H9 (cell line): ENCODE data around the gene LEKR1. TPM values are rescaled to one million over a fixed set of nuclear protein-coding genes. Genes with fewer than 3 reads are reported as not detected.

Experiments used
- DNase-seq: peaks from one replicate; pipeline ENCODE4 v3.0.0-alpha.2; 2017
- H2AFZ ChIP-seq: one replicate; pipeline ENCODE4 v1.6.1; 2013; ENCODE audit warnings: mild to moderate bottlenecking, low read length, control low read depth, moderate library complexity
- H2AK5ac ChIP-seq: 2 replicates; pipeline ENCODE4 v1.6.1; 2013; ENCODE audit warnings: low read length, control low read depth, mixed read lengths; ENCODE audit not compliant: insufficient read length
- H2BK120ac ChIP-seq: one replicate; pipeline ENCODE4 v1.6.1; 2013; ENCODE audit warnings: low read depth, mild to moderate bottlenecking, low read length, control low read depth, inconsistent platforms; ENCODE audit not compliant: poor library complexity, severe bottlenecking
- H2BK12ac ChIP-seq: 2 replicates; pipeline ENCODE4 v1.6.1; 2013; ENCODE audit warnings: low read length, control low read depth, mixed read lengths, low read depth; ENCODE audit not compliant: insufficient read length
- H2BK15ac ChIP-seq: 2 replicates; pipeline ENCODE4 v1.6.1; 2013; ENCODE audit warnings: low read depth, low read length, control low read depth
- H2BK20ac ChIP-seq: one replicate; pipeline ENCODE4 v1.6.1; 2013; ENCODE audit warnings: low read depth, mild to moderate bottlenecking, low read length, control low read depth, inconsistent platforms; ENCODE audit not compliant: poor library complexity, severe bottlenecking
- H2BK5ac ChIP-seq: 2 replicates; pipeline ENCODE4 v1.6.1; 2013; ENCODE audit warnings: low read length, control low read depth, mixed read lengths; ENCODE audit not compliant: insufficient read length
- H3K14ac ChIP-seq: 2 replicates; pipeline ENCODE4 v1.6.1; 2013; ENCODE audit warnings: low read length, control low read depth; ENCODE audit not compliant: insufficient read depth
- H3K18ac ChIP-seq: 2 replicates; pipeline ENCODE4 v1.6.1; 2013; ENCODE audit warnings: low read depth, mild to moderate bottlenecking, mixed read lengths, low read length, control low read depth; ENCODE audit not compliant: insufficient read length
- H3K23ac ChIP-seq: 2 replicates; pipeline ENCODE4 v1.6.1; 2013; ENCODE audit warnings: low read length, control low read depth, mixed read lengths, low read depth; ENCODE audit not compliant: insufficient read length
- H3K23me2 ChIP-seq: 2 replicates; pipeline ENCODE4 v1.6.1; 2013; ENCODE audit warnings: low read depth, mild to moderate bottlenecking, mixed read lengths, low read length, control low read depth; ENCODE audit not compliant: insufficient read length, poor library complexity, severe bottlenecking
- H3K27ac ChIP-seq: 2 replicates; pipeline ENCODE4 v1.5.1; 2013; ENCODE audit warnings: low read length, control low read depth, mixed read lengths, low read depth; ENCODE audit not compliant: insufficient read length
- H3K27me3 ChIP-seq: 2 replicates; pipeline ENCODE4 v1.6.1; 2013; ENCODE audit warnings: low read length, control low read depth, inconsistent platforms; ENCODE audit not compliant: insufficient read depth
- H3K4ac ChIP-seq: 2 replicates; pipeline ENCODE4 v1.6.1; 2013; ENCODE audit warnings: low read depth, mild to moderate bottlenecking, control low read depth, inconsistent platforms, low read length, moderate library complexity
- H3K4me1 ChIP-seq: 2 replicates; pipeline ENCODE4 v1.6.1; 2013; ENCODE audit warnings: low read length, control low read depth, inconsistent platforms; ENCODE audit not compliant: insufficient read depth
- H3K4me2 ChIP-seq: 2 replicates; pipeline ENCODE4 v1.6.1; 2013; ENCODE audit warnings: low read length, control low read depth, mixed read lengths; ENCODE audit not compliant: insufficient read length, insufficient read depth
- H3K56ac ChIP-seq: 2 replicates; pipeline ENCODE4 v1.6.1; 2013; ENCODE audit warnings: low read depth, mild to moderate bottlenecking, mixed read lengths, low read length, control low read depth; ENCODE audit not compliant: insufficient read length
- H3K79me1 ChIP-seq: 2 replicates; pipeline ENCODE4 v1.6.1; 2013; ENCODE audit warnings: low read depth, mild to moderate bottlenecking, moderate library complexity, low read length, control low read depth, inconsistent platforms; ENCODE audit not compliant: insufficient read depth, poor library complexity, severe bottlenecking
- H3K79me2 ChIP-seq: 2 replicates; pipeline ENCODE4 v1.6.1; 2013; ENCODE audit warnings: low read length, control low read depth, inconsistent platforms; ENCODE audit not compliant: insufficient read depth
- H3K9ac ChIP-seq: 2 replicates; pipeline ENCODE4 v1.6.1; 2013; ENCODE audit warnings: low read length, control low read depth, mixed read lengths; ENCODE audit not compliant: insufficient read length; ENCODE audit errors: extremely low read depth
- H3K9me3 ChIP-seq: one replicate; pipeline ENCODE4 v1.6.1; 2013; ENCODE audit warnings: low read depth, low read length, inconsistent platforms; ENCODE audit not compliant: control insufficient read depth
- H3T11ph ChIP-seq: one replicate; pipeline ENCODE4 v1.6.1; 2013; ENCODE audit warnings: mild to moderate bottlenecking, low read length, control low read depth, inconsistent platforms
- H4K20me1 ChIP-seq: one replicate; pipeline ENCODE4 v1.6.1; 2013; ENCODE audit not compliant: control insufficient read depth, insufficient read length, insufficient read depth
- H4K5ac ChIP-seq: 2 replicates; pipeline ENCODE4 v1.6.1; 2013; ENCODE audit warnings: low read depth, mild to moderate bottlenecking, mixed read lengths, low read length, control low read depth; ENCODE audit not compliant: insufficient read length
- H4K8ac ChIP-seq: replicated peaks from 2 replicates; pipeline ENCODE4 v1.6.1; 2013; ENCODE audit warnings: low read length, control low read depth, mixed read lengths, low read depth; ENCODE audit not compliant: insufficient read length
- H4K91ac ChIP-seq: 2 replicates; pipeline ENCODE4 v1.6.1; 2013; ENCODE audit warnings: low read depth, mild to moderate bottlenecking, moderate library complexity, mixed read lengths, low read length, control low read depth; ENCODE audit not compliant: insufficient read length
- H3K27ac Mint-ChIP-seq, 3 experiments: 2 replicates in 2 of 3; 3 replicates in 1 of 3; pipeline ENCODE4 v1.8.0; 2020 to 2021; ENCODE audit warnings: mixed read lengths in 3 of 3, mild to moderate bottlenecking in 1 of 3, moderate library complexity in 1 of 3
- H3K27me3 Mint-ChIP-seq: 2 replicates; pipeline ENCODE4 v1.8.0; 2021; ENCODE audit warnings: low read depth, mild to moderate bottlenecking, moderate library complexity, mixed read lengths
- H3K36me3 Mint-ChIP-seq, 3 experiments: 2 replicates in 2 of 3; 3 replicates in 1 of 3; pipeline ENCODE4 v1.8.0; 2020 to 2021; ENCODE audit warnings: low read depth in 3 of 3, mixed read lengths in 3 of 3; ENCODE audit not compliant: insufficient read depth in 1 of 3
- H3K4me1 Mint-ChIP-seq, 2 experiments: 2 replicates each; pipeline ENCODE4 v1.8.0; 2020; ENCODE audit warnings: mixed read lengths in 2 of 2
- H3K4me3 Mint-ChIP-seq, 2 experiments: 2 replicates in 1 of 2; 3 replicates in 1 of 2; pipeline ENCODE4 v1.8.0; 2020 to 2021; ENCODE audit warnings: mild to moderate bottlenecking in 2 of 2, mixed read lengths in 2 of 2, moderate library complexity in 1 of 2
- H3K9me3 Mint-ChIP-seq, 2 experiments: 2 replicates in 1 of 2; 3 replicates in 1 of 2; pipeline ENCODE4 v1.8.0; 2020; ENCODE audit warnings: mild to moderate bottlenecking in 2 of 2, mixed read lengths in 2 of 2, moderate library complexity in 1 of 2
- CTCF ChIP-seq: fragments of 200-600 bp; sonication (generic); conservative IDR thresholded peaks from 3 replicates; pipeline ENCODE4 v1.8.0; 2021; ENCODE audit warnings: antibody characterized with exemption, mild to moderate bottlenecking
- WGBS: extraction: QIAGEN DNeasy Blood & Tissue Kit; methylation state at CpG from one replicate; pipeline ENCODE4 v1.1.7; 2013; ENCODE audit warnings: missing lambda C conversion rate, low lambda C conversion rate, mixed read lengths; ENCODE audit not compliant: insufficient read length; ENCODE audit errors: extremely low coverage; 5-methylcytosine and 5-hydroxymethylcytosine counted together
- total RNA-seq: library from RNA; stranded (reverse); gene quantifications from 2 replicates; pipeline ENCODE4 v1.2.1, GENCODE V29; 2021

Gene LEKR1
- total RNA-seq, 1 experiment from 2014 or later: not detected

GRCh38 chr3:156952011-156952410 is 125.9 kb downstream of the LEKR1 start:
- Histone ChIP-seq H3K14ac (no peak overlapping the region), H3K23ac (no peak overlapping the region), H3K23me2 (no peaks in the 10 kb centered on the region), H3K79me1 (no peaks in the 10 kb centered on the region), H2AK5ac (no peak overlapping the region), H2BK15ac (no peak overlapping the region), H3K27me3 (no peaks in the 10 kb centered on the region), H4K91ac (no peak overlapping the region), H3K4me1 (no peaks in the 10 kb centered on the region), H3T11ph (no peak overlapping the region), H4K20me1 (no peaks in the 10 kb centered on the region), H2BK12ac (no peak overlapping the region), H3K27ac (no peak overlapping the region), H2BK5ac (no peak overlapping the region), H4K8ac (no peak overlapping the region), H3K9me3 (no peaks in the 10 kb centered on the region), H3K4ac (no peak overlapping the region), H2BK20ac (no peak overlapping the region), H3K56ac (no peak overlapping the region), H2BK120ac (no peak overlapping the region), H3K4me2 (no peak overlapping the region), H3K18ac (no peak overlapping the region), H3K79me2 (no peaks in the 10 kb centered on the region), H2AFZ (no peak overlapping the region), H4K5ac (no peak overlapping the region), H3K9ac (no peak overlapping the region)
- peaks cover 9 to 13% of the 10 kb centered on the region in 2 experiments for H3K4me1 Mint-ChIP-seq
- H3K27ac Mint-ChIP-seq: no peak overlapping the region
- no peak for DNase-seq
- no peaks in the 10 kb centered on the region; the same call in 1 of the 2 replicates for H3K27me3 Mint-ChIP-seq
- no CpG with 5 or more reads among the region's 2 CpGs for WGBS
- H3K9me3 Mint-ChIP-seq: no peaks in the 10 kb centered on the region; a peak in 2 of 5 replicates
- no peak overlapping the region for H3K4me3 Mint-ChIP-seq
- TF ChIP-seq CTCF: no peak
- no peaks in the 10 kb centered on the region; a peak in 1 of 7 replicates for H3K36me3 Mint-ChIP-seq
